HG02798 (cell line): Measurements from ENCODE around the gene SZT2.

Source experiments
- ATAC-seq: cut with Tn5 transposase; IDR thresholded peaks from one replicate; pipeline ENCODE4 v1.9.1; 2021; ENCODE audit warnings: mild to moderate bottlenecking; ENCODE audit not compliant: unreplicated experiment, poor library complexity

The SZT2 gene

DNA sequence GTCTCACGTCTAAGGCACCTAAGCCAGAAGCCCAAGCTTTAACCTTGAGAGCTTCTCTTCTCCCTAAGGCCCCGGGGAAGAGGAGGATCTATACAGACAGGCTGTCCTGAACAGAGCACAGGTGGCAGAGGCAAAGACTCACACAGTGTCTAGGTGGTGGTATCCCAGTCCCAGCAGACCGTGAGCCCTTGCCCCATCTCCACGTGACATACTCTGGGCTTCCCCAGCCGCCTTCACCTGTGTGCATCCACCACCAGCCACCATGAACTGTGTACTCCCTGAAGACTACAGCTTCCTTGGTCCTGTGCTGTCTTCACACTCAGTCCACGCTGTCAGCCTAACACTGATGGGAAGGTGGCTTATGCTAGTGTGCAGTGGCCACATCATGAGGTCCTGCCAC lies 31.7 kb downstream of the SZT2 start:
- ATAC-seq, result no peak

DNA sequence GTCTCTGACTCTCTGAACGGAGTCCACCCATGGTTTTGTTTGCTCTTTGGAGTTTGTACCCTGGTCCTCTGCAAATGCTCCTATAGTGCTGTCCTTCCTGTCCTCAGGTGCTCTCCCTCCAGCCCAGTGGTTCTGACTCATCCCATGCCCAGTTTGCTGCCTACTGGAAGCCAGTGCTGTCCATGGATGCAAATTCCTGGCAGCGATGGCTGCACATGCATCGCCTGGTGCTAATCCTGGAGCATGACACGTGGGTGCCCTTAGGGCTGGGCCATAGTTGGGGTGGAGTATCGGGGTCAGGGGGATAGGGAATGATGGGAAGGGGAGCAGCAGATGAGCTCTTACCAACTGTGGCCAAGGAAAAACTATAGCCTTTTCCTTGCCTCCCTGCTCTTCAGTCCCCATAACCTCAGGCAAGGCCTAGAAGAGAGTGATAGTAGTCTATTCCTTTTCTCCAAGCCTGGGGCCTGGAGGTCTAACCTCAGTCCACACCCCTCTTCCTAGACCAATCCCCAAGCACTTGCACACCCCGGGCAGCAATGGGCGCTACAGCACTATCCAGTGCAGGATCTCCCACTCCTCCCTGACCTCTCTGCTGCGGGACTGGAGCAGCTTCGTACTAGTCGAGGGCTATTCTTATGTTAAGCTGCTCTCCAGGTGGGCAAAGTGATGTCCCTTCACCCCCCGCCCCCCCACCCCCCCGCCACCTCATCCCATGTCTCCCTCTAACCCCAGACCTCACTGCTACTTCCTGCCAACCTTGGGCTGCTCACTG lies 32.5 kb downstream of the SZT2 start:
- no peak for ATAC-seq

DNA sequence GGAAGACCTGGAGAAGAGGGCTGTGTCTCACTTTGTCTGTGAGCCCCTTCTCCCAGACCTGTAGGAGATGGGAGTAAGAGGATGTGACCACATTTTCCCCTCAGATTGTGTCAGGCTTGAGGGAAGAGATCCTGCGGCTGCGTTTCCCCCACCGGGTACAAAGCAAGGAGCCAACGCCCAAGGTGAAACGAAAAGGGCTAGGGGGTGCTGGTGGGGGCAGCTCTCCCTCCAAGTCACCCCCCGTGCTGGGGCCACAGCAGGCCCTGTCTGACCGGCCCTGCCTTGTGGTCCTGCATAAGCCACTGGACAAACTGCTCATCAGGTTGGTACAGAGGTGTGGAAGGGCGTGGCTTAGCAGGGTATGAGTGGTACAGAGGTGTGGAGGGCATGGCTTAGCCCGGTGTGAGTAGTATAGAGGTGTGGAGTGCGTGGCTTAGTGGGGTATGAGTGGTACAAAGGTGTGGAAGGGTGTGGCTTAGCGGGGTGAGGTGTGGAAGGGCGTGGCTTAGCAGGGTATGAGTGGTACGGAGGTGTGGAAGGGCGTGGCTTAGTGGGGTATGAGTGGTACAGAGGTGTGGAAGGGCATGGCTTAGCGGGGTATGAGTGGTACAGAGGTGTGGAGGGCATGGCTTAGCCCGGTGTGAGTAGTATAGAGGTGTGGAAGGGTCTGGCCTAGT lies 33.4 kb downstream of the SZT2 start:
- ATAC-seq, result no peak

DNA sequence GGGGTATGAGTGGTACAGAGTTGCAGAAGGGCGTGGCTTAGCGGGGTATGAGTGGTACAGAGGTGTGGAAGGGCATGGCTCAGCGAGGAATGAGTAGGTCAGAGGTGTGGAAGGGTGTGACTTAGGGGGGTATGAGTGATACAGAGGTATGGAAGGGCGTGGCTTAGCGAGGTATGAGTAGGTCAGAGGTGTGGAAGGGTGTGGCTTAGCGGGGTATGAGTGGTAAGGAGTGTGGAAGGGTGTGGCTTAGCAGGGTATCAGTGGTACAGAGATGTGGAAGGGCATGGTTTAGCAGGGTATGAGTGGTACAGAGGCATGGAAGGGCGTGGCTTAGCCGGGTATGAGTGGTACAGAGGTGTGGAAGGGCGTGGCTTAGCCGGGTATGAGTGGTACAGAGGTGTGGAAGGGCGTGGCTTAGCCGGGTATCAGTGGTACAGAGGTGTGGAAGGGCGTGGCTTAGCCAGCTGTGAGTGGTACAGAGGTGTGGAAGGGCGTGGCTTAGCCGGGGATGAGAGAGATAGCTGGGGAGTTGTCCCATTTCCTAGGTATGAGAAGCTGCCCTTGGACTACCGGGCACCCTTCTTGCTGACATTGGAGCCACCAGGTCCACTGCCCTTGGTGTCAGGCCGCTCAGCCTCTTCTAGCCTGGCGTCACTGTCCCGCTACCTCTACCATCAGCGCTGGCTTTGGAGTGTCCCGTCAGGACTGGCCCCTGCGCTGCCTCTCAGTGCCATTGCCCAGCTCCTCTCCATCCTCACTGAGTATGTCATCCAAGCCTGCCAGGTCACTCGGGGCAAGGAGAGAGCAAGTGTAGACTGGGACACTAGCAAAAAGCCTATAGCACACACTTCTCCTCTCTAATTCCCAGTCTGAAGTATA lies 34.2 kb downstream of the SZT2 start:
- ATAC-seq, result no peak

DNA sequence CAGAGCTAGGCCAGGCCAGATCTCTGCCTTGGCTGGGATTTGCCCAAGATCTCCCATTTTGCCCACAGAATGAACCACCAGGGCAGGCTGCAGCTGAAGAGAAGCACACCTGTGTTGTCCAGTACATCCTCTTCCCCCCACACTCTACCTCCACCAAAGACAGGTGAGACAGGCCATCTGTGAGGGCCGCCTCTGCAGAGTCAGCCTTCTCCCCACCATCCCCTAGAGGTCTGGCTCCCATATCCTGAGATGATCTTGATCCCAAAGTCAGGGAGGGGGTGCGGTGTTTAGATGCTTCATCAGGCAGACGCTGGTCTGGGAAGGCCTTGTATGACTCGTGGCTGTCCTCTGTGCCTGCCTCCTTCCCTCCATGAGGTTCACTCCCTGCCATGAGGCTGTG lies 35.3 kb downstream of the SZT2 start:
- ATAC-seq, result no peak

DNA sequence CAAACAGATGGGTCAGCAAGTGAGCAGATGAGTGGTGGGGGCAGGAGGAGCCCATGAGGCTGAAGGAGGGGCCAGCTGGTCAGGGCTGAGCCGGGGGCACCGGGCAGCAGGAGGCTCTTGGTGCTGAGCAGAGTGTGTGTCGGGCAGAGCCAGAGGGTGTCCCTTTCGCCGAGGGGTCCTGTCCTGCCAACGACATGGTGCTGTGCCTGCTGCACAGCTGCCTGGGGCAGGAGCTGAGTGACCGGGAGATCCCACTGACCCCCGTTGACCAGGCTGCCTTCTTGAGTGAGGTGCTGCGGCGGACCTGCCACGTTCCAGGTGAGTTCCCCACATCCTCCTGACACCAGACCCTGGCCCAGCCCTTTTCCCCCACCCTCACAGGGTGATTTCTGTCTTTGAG lies 36.5 kb downstream of the SZT2 start:
- ATAC-seq, result no peak

DNA sequence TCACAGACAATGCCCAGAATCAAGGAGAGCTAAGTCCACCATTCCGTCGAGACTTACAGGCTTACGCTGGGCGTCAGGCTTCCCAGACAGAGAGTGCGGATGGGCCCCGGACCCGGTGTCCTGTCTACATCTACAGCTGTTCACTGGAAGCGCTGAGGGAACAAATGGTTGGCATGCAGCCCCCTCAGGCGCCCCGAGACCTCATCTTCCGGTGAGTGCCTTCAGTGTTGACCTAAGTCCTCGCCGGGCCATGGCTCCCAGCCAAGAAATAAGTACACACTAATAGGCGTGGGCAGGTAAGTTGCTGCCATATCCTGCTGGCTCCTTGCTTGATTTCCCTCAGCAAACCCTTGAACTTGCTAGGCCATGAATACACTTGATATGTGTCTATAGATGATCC lies 37.8 kb downstream of the SZT2 start:
- no peak for ATAC-seq

DNA sequence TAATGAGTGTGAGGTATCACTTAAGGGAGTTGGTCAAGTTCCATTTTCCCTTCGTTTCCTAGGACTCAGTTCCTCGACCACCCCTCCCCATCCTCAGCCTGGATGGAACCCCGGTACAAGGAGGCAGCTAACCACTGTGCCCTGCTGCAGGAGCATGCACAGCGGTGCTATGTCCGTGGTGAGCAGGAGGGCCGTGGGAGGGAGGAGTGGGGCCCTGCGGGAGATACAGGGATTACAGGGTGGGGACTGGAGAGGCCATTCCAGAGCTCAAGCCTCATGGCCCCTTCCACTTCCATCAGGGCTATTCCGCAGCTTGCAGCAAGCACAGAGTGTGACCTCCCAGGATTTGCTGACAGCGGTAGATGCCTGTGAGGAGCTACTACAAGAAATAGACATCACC lies 38.2 kb downstream of the SZT2 start:
- no peak for ATAC-seq

DNA sequence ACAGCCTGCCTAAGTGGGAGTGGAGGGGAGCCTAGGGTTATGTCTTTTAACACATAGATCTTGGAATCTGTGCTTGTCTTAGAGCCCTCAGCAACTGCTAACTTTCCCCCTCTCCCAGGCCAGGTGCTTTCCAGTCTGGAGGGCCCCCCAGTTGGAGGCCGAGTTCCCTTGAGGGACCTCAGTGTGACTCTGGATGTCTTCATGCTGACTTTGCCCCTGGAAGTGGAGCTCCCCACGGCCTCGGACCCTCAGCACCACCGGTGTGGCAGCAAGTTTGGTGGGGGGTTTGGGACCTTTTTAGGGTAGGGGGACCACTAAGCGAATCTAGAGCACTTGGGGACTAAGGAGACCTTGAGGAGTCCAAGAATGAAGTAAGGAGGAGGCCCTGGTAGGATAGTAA lies 41.1 kb downstream of the SZT2 start:
- ATAC-seq, result no peak

DNA sequence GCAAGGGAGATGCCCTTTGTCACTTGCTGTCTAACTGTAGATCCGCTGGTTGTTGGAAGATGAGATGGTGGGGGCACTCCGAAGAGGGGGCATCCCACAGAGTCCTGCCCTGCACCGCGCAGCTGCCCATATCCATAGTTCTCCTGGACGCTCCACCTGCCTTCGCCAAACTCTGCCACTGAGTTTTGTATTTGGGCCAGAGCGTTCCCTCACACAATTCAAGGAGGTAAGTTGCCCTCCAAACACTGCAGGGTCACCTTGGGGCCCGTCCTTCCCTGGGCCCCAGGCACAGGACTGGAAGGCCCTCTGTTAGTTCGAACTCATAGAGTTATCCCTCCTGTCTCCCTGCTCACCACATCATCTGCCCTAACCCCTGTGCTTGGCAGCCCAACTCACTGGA lies 42.0 kb downstream of the SZT2 start:
- no peak for ATAC-seq

DNA sequence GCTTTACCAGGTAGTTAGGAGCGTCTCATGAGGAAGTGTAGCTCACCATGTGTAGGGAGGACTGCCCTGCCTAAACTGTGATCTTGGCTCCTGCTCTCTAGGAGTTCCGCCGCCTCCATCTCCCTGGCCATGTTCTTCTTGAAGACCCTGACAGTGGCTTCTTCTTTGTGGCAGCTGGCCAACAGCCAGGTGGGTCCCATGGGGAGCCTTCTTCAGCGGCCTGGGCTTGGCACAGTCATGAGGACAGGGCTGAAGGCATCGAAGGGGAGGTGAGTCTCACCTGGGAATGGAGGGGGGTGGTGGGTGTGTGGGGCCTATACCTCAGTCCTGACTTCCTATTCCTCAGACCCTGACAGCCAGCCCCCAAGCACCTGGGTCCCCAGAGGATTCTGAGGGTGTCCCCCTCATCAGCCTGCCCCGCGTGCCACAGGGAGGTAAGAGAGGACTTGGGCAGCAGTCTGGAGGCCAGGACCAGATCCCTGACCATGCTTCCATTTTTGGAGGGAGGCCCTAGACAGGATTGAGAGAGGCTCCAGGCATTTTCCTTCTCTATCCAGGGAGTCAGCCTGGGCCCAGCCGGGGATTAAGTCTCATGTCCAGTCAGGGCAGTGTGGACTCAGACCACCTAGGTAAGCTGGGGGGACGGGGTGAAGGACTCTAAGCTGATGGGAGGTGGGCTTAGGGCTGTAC lies 42.6 kb downstream of the SZT2 start:
- no peak for ATAC-seq

DNA sequence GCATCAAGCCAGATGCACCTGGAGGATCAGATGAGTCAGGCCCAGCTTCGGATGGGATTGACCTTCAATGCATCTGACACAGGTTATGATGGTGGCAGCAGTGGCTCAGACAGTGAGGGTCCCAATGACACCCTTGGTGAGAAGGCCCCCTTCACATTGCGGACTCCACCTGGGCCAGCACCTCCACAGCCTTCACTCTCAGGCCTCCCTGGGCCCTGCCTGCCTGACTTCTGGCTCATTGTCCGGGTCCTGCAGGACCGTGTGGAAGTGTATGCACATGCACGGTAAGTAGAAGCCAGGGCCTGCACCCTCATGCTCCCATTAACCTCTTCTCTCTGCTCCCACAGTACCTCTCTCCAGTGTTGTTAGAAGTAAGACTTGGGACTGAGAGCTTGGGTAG lies 43.2 kb downstream of the SZT2 start:
- no peak for ATAC-seq

DNA sequence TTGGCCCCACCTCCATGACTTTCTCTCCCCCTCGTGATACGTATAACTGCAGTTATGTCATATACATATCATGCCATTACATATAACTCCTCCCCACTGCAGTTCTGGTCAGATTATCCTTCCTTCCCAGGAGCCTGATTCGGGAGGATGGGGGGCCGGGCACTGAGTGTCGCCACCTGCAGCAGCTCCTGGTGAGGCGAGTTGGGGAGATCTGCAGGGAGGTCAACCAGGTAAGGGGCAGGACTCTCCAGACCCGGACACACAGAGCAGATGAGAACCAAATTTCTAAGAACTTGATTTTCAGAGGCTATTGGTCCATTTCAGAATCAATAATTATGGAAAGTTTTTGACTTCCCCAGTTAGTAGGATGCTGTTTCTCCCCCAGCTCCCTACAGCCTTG lies 44.6 kb downstream of the SZT2 start:
- ATAC-seq, result no peak

DNA sequence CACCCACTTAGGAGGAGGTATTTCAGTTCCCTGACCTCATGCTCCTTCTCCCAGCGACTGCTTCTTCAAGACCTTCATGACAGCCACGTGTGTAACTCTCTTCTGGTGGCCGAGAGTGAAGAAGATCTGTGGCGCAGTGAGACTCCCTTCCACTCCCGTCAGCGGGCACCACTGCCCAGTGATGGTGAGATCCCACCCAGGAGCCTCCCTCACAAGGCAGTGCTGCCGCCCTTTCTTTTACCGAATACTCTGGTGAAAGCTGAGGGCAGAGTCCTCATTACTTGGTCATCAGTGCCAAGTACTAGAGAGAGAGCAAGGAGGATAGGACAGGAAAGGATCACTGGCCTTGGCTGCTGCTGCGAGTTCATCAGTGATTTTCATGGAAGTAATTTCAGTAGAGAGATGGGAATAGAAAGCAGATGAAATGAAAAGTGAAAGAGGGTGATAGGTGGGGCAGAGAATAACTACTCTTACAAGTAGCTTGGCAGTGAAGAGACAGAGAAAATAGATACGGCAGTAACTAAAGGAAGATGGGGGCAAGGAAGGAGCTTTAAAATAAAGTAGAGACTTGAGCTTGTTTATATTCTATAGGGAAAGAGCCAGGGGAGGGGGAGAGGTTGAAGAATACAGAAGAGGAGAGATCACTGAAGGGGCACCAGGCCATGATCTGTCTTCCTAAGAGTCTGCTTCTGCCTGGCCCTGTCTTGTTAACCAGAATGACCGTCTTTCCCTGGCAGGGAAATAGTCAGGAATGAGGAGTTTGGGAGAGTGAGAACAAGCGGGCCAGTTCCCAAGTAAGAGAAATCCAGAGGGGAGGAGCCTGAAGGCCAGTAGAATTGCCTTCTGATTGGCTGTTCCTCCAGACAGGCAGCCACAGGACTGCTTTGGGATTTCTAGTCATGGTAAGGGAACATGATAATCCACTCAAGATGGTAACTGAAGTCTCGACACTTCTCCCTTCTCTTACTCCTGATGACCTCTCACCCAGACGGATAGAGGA lies 45.7 kb downstream of the SZT2 start:
- ATAC-seq, result no peak

DNA sequence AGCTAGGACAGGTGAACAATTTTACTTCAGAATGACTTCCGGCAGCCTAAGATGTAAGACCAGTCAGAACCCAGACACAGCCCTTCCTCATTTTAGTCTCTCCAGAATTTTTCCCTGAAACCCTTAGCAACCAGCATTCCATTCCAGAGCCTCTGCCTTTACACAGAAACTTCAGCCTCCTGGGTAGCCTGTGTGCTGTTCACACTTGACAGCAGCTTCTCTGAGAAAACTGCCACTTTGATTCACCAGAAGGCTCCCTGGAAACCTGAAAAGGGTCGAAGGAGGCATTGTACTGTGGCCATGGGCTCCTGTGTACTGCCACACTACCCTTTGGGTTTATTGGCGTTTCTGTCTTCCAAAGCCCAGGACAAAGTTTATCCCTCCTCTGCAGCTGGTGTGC lies 46.7 kb downstream of the SZT2 start:
- ATAC-seq, result no peak

DNA sequence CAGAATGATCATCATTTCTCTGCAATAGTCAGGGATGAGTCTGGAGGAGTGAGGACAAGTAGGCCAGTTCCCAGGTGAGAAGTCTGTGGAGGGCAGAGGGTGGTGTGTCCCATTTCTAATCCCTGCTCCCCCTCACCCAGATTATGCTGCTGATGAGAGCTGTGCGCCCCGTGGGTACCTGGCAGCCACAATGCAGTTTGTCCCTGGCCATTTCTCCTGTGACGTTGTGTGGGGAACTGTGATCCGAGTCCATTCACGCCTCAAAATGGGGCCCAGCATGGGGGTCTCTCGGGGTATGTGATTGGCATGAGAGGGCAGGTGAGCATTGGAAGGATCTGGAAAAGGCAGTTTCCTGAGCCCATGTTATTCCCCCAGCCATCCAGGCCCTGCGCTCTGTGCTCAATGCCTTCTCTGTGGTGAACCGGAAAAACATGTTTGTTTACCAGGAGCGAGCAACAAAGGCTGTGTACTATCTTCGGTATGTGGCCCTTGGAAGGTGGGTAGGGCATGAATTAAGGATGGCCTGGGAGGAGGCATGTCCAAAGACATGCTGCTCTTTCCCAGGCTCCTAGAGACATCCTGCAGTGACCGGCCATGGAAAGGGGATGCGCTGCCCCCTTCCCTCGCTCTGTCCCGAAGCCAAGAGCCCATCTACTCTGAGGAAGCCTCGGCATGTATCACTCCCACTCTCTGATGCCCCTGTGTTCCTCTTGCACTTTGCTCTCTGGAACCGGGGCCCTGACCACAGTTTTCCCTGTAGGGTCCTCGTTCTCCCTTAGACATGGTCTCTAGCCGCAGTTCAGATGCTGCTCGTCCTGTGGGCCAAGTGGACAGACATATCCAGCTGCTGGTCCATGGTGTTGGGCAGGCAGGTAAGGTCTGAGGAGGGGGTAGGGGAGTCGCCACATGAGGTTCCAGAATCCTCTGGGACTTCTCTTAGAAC lies 47.6 kb downstream of the SZT2 start:
- no peak for ATAC-seq

DNA sequence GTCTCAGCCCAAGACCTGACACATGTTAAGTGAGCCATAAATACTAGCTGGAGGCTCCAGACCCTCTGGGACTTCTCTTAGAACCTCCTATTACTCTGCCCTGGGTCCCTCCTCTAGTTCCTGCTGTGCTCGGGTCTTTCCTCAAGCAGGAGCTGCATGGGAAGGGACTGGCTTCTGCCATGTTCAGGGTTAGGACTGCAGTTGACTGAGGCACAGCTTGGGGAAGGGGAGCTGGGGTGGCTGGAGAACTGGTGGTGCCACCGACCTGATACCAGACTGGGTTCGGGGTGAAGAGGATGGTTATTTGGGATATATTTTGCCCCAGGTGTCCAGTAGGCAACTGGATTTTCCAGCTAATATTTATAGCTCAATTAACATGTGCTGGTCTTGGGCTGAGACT lies 48.3 kb downstream of the SZT2 start:
- ATAC-seq, result no peak

DNA sequence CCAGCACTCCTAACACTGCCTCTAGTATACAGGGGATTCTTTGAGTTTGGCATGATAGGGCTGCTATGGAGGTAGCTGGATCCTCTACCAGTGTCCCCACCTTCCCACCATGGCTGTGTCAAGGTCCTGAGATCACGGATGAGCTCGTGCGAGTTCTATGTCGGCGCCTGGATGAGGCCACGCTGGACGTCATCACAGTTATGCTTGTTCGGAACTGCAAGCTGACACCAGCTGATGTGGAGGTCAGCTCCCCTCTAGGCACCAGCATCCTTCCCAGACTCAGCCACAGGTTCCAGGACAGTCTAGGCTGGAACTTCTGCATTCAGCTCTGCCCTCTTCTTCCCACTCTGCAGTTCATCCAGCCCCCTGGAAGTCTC lies 48.9 kb downstream of the SZT2 start:
- ATAC-seq, result no peak
